K562 (cell line): ENCODE data around the gene TREH. TPM values are rescaled to one million over a fixed set of nuclear protein-coding genes. Genes with fewer than 3 reads are reported as not detected.

Experiments
- EZH2 ChIP-seq: IDR thresholded peaks from 2 replicates; pipeline ENCODE4 v1.6.1; 2012; ENCODE audit warnings: low read depth, mild to moderate bottlenecking, inconsistent platforms, low read length, borderline replicate concordance
- MAZ ChIP-seq, 2 experiments: fragments of 450-650 bp in 1 of 2; sonication (generic) in 1 of 2; formaldehyde crosslinking; IDR thresholded peaks in 1 of 2; conservative IDR thresholded peaks in 1 of 2; 2 replicates each; pipeline versions ENCODE4 v1.4.0 to v1.5.0; 2020; ENCODE audit warnings: mild to moderate bottlenecking in 1 of 2, missing genetic modification reagents in 1 of 2
- MYNN ChIP-seq, 2 experiments: sonication (generic); formaldehyde crosslinking in 1 of 2; IDR thresholded peaks; 2 replicates each; pipeline versions ENCODE4 v1.5.0 to v1.6.1; 2016 to 2020; ENCODE audit warnings: antibody characterized with exemption in 1 of 2, missing genetic modification reagents in 1 of 2
- RHOXF2B ChIP-seq: fragments of 250-450 bp; sonication (Bioruptor Pico); conservative IDR thresholded peaks from 2 replicates; pipeline ENCODE4 v1.5.1; 2021
- ZBTB40 ChIP-seq, 2 experiments: fragments of 450-650 bp in 1 of 2; sonication (generic) in 1 of 2; formaldehyde crosslinking in 1 of 2; IDR thresholded peaks; 2 replicates each; pipeline versions ENCODE4 v1.7.1 to v1.9.0; 2016 to 2022; ENCODE audit warnings: inconsistent platforms in 1 of 2, mild to moderate bottlenecking in 1 of 2, missing genetic modification reagents in 1 of 2
- polyA plus RNA-seq, 8 experiments: library from polyadenylated mRNA; depleted of rRNA in 4 of 8; stranded (reverse) in 5 of 8; unstranded in 3 of 8; fragments of >200 nt; fragmentation: Nextera tagmentation in 2 of 8; fragmentation: Illumina TruSeq in 1 of 8; extraction: Ambion mirVana in 2 of 8; extraction: Trizol in 1 of 8; gene quantifications; 2 replicates each; pipeline versions ENCODE4 v1.2.1 to v1.2.3, GENCODE V29; 2011 to 2014; ENCODE audit warnings: inconsistent platforms in 1 of 8, missing spikeins in 1 of 8
- total RNA-seq, 7 experiments: library from RNA; depleted of rRNA in 6 of 7; stranded (reverse); fragments of >200 nt in 6 of 7; fragmentation: Illumina TruSeq in 2 of 7; extraction: Trizol in 2 of 7; gene quantifications; 2 replicates each; pipeline versions ENCODE4 v1.2.1 to v1.2.3, GENCODE V29; 2011 to 2021; ENCODE audit warnings: low replicate concordance in 1 of 7

The TREH gene
- total and polyA plus RNA-seq, 9 of the 15 experiments (the other 6 are each of a cell fraction or from before 2014, with no cell fraction given), result 0.09 to 0.20 (median 0.11) TPM; not detected in 6

GRCh38 chr11:118610773-118611432 is 68.5 kb downstream of the TREH start (continued):
- 0 out of 2 replicates have a peak, but pooled peaks have one; percentile 22 for TF ChIP-seq ZBTB40 (IDR thresholded peaks at IDR 0.05)
- TF ChIP-seq ZBTB40 (CRISPR knock-in tag; IDR thresholded peaks at IDR 0.05), result no peak
- TF ChIP-seq MAZ (CRISPR knock-in tag; conservative IDR thresholded peaks at IDR 0.05 in 1 of 2, IDR thresholded peaks at IDR 0.05 in 1 of 2), result peak in 1 of 2 experiments; percentile 72; a peak in 2 of 4 replicates
- TF ChIP-seq EZH2, result no peak
- TF ChIP-seq RHOXF2B (CRISPR knock-in tag), result no peak
- no peak for TF ChIP-seq MYNN (IDR thresholded peaks at IDR 0.05)
- TF ChIP-seq MYNN (CRISPR knock-in tag; IDR thresholded peaks at IDR 0.05), result no peak
